ENCODE results near the gene MRPL52.
"Not testable (repeated sequence)": the region's sequence is repeated elsewhere in the genome, so short reads cannot be mapped to it uniquely, and the experiment has no call there.

MRPL52 gene

GRCh38 chr14:22829661-22830442, at the start of gene MRPL52:
Gene MRPL52, plus strand, starts transcription at chr14:22829887. Its CDS starts 26 bp downstream, at chr14:22829913.
- peak; percentile 91 for DNase-seq

DNA sequence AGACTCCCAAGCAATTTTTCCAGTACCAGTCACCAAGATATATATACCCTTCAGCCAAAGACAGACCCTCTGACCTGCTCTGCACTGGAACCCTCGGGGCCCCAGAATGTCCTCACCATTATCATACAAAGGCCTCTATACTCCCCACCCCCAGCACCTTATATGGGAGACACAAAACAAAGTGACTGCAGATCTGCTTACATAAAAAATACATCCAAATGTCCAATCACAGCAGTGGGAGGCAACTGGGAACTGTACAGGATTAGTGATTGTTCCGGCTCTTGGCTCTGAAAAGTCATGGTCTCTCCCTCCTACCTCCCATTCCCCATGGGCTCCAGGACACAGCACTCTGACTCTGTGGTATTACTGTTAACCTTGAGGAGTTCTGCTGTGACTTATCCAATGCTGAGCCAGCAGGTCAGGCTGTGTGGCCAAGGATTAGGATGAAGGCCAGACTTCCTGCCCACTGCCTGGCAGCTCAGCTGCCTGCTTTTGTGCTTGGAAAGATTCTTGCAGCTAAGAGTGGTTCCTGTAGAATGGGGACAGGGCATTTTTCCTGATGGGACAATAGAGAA, 49.5 kb upstream of the MRPL52 start:
- no peak for DNase-seq

- DNase-seq = no peak
These were observed 48.8 kb upstream of the MRPL52 start for GRCh38 chr14:22780941-22781300.

GRCh38 chr14:22781301-22781991, 48.2 kb upstream of the MRPL52 start:
- no peak for DNase-seq

- DNase-seq = no peak
These were observed 43.0 kb upstream of the MRPL52 start for GRCh38 chr14:22786685-22787084.

GRCh38 chr14:22791301-22791700, 38.4 kb upstream of the MRPL52 start:
- DNase-seq = no peak

DNA sequence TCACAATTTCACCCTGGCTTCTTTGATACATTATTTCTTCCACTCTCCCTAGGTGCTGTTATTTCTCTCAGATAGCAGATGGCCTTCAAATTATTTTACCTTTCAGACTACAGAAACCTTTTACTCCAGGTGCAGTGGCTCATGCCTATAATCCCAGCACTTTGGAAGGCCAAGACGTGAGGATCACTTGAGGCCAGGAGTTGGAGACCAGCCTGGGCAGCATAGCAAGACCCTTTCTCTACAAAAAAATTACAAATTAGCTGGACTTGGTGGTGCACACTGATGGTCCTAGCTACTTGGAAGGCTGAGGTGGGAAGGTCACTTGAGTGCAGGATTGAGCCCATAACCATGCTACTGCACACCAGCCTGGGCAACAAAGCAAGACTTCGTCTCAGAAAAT, 37.5 kb upstream of the MRPL52 start:
- DNase-seq = no peak

DNA sequence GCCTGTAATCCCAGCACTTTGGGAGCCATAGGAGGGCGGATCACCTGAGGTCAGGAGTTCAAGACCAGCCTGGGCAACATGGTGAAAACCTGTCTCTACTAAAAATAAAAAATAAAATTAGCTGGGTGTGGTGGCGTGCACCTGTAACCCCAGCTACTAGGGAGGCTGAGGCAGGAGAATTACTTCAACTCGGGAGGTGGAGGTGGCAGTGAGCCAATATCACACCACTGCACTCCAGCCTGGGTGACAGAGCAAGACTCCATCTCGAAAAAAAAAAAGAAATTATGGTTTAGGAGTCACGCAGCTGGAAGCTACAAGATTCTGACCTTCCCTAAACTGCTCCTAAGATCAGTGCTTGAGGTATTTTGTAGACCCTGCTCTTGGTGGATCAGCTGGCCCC, 36.1 kb upstream of the MRPL52 start:
- DNase-seq = not testable (repeated sequence)

DNA sequence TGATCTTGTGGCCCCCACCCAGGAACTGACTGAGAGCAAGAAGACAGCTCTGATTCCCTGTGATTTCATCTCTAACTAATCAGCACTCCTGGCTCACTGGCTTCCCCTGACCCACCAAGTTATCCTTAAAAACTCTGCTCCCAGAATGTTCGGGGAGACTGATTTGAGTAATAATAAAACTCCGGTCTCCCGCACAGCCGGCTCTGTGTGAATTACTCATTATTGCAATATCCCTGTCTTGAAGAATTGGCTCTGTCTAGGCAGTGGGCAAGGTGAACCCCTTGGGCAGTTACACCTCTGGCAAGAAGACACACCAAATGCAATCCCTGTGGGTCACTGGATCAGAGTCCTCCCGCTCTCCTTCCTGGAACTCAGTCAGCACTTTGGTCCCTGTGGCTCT, 35.7 kb upstream of the MRPL52 start:
- DNase-seq = no peak

GRCh38 chr14:22794551-22794951, 35.1 kb upstream of the MRPL52 start:
- no peak for DNase-seq

DNA sequence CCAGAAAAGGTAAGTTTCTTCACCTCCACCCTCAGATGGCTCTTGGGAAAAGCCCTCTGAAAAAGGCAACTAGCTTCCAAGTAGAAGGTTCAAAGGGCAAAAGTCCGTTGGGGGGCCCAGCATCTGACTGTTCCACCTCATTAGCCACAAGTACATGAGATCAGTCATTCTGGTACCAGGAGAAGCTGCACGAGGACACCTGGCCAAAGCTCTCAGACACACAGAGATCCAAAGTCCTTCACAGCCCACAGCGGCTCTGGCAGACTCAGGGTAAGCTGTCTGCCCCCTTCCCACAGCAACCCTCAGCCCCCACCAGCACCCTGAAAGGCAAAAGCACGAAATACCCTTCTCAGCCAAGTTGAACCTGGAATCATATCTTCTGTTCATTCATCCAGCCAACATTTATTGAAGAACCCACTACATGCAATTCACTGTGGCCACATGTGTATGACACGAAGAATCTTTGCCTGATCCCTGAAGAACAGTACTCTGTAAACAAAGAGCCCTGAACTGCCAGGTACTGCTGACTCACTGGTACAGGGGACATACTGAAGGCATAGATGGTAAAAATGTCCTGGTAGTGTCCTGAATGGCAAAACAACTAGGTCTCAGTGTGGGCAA, 33.5 kb upstream of the MRPL52 start:
- DNase-seq = no peak

DNA sequence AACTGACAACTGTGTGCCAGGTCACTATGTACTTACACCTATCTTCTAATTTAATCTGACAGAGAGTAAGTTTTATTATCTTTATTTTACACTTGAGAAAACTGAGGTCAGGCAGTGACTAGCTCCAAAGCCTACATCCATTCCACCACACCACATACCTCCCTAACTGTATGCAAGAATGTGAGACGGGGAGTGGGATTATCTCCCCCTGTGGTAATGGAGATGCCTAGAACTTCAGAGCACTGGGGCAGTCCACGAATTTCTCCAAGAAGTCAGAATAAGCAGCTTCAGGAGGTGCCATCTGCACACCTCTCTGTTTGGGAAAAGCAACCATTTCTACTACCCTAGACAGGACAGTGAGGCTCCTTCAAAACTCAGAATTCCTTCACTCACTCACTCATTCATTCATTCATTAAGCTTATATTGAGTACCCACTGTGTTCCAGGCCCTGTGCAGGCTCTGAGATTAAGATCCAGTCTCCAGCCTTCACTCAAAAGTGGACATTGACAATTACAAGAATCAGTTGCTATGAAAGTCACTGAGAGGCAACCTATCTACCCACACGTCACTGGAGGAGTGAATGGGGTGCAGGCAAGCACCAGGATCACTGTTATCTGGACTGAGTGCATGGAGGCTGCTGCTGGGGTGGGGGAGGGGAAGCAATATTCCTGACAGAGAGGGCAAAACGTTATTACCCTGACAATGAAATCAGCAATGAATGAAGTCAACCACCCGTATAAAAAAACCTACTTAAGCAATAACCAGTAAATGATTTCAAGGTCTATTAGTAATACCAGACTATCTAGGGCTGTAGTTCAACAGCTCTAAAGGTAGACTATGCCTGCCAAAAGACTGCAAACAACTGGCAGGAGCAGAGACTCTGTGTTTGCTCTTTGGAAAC, 32.4 kb upstream of the MRPL52 start:
- no peak for DNase-seq

DNA sequence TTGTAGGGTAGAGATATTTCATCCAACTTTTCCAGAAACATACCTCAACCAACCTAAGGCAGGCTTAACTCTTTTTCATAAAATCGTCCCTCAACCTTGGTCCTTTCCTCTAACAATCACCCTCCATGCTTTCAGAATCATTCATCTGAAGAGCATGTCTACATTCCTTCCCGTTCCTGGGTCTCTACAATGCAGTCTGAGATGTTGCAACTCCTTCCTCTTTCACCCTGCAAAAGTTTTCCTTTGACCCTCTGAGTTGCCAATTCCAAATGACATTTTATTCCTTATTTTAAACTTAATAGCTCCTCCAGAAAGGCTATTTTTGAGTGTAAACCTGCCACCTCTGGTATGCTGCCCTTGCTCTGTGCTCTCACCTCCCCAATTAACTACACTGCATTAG, 31.2 kb upstream of the MRPL52 start:
- DNase-seq = no peak

- DNase-seq = no peak
These were observed 29.3 kb upstream of the MRPL52 start for GRCh38 chr14:22800346-22800745.

GRCh38 chr14:22801716-22802115, 28.0 kb upstream of the MRPL52 start:
- DNase-seq = no peak

GRCh38 chr14:22802860-22803686, 26.6 kb upstream of the MRPL52 start:
- no peak for DNase-seq

GRCh38 chr14:22803687-22803974, 26.1 kb upstream of the MRPL52 start:
- DNase-seq = no peak

GRCh38 chr14:22805235-22805634, 24.5 kb upstream of the MRPL52 start:
- not testable (repeated sequence) for DNase-seq

GRCh38 chr14:22807432-22808087, 22.1 kb upstream of the MRPL52 start:
- no peak for DNase-seq

DNA sequence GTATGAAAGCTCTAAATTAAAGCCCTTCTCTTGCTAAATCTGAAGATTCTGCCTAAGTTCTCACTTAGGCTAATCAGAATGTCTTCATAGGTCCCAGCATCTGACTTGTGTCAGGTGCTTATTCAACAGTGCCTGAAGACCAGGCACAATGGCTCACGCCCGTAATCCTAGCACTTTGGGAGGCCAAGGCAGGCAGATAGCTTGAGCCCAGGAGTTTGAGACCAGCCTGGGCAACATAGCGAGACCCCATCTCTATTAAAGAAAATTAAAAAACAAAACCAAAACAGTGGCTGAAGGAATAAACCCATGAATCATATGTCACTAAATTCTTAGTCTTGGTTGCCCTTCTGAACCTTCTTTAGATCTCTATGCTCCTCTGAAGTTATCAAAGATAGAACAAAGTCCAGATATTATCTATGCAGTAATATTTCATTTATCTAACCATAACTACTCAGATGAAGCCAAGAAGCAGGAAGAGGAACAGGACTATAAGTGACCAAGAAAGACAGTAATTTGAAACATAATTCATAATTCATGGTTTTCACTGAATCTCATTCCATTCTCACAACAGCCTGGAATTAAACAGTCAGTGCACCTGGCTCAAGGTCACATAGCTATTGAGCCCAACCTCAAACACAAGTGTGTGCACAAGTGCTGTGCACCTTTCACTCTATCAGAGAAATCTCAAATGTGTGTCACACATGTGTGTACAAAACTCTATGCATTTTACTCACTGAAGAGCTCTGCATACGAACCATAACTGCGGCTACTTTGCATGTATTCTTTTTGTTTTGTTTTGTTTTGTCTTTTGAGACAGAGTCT, 21.1 kb upstream of the MRPL52 start:
- no peak for DNase-seq

- no peak for DNase-seq
These were observed 18.0 kb upstream of the MRPL52 start for GRCh38 chr14:22811722-22812121.
